Cardiac fibroblast (primary cell): Measurements from ENCODE around the gene GABRG2.

Experiments used
- DNase-seq, 2 donors: peaks; one replicate each; pipeline versions ENCODE4 v3.0.0 to v3.0.0-alpha.2; 2010; ENCODE audit warnings: low read depth in 2 of 2
- H3K4me3 ChIP-seq, 2 donors: replicated peaks in 1 of 2; 1 replicate in 1 of 2; 2 replicates in 1 of 2; pipeline ENCODE4 v1.5.1; 2011; ENCODE audit warnings: low read depth in 2 of 2, low read length in 2 of 2, mild to moderate bottlenecking in 2 of 2, moderate library complexity in 1 of 2
- TF ChIP-seq, protein P1 (sequence below): IDR thresholded peaks from one replicate; pipeline ENCODE4 v1.5.1; 2011; ENCODE audit warnings: low read depth, mild to moderate bottlenecking, low read length, inconsistent platforms

GABRG2 gene

DNA sequence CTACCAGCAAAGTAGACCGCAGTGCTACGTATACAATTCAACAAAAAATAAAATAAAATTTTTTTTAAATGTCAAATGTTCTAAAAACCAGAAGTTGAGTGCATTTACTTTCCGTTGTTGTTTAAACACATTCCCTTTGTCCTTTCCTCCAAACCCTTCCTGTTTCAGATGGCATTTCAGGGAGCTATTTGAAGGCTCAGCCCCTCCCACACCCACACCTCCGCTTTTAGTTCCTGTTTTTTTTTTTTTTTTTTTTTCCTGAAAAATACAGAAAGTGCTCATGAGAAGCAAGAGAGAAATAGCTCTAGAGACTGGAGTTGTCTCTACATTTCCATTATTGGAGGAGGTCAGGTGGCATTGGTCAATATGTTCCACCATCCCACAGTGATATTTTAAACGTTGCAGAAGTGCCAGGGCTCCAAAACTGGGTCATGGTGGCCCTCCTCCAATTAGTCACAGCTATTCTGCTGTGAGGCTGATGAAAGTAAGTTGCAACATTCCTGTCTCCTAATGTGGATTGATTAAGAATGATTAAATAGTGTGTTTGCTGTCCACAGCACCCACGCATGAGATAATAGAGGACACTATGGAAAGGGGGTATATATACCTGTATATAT, 106.9 kb downstream of the GABRG2 start:
- TF ChIP-seq, protein P1, sequence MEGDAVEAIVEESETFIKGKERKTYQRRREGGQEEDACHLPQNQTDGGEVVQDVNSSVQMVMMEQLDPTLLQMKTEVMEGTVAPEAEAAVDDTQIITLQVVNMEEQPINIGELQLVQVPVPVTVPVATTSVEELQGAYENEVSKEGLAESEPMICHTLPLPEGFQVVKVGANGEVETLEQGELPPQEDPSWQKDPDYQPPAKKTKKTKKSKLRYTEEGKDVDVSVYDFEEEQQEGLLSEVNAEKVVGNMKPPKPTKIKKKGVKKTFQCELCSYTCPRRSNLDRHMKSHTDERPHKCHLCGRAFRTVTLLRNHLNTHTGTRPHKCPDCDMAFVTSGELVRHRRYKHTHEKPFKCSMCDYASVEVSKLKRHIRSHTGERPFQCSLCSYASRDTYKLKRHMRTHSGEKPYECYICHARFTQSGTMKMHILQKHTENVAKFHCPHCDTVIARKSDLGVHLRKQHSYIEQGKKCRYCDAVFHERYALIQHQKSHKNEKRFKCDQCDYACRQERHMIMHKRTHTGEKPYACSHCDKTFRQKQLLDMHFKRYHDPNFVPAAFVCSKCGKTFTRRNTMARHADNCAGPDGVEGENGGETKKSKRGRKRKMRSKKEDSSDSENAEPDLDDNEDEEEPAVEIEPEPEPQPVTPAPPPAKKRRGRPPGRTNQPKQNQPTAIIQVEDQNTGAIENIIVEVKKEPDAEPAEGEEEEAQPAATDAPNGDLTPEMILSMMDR = no peak
- H3K4me3 ChIP-seq = no peak overlapping the region
- DNase-seq = no peak

DNA sequence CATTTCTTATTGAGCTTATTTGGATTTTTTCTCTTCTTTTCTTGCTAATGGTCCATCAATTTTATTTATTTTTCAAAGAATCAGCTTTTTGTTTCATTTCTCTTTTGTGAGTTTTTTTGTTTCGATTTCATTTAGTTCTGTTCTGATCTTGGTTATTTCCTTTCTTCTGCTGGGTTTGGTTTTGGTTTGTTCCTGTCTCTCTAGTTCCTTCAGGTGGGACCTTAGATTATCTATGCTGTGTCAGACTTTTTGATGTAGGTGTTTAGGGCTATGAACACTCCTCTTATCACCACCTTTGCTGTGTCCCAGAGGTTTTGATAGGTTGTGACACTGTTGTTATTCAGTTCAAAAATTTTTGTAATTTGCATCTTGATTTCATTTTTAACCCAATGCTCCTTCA, 119.8 kb downstream of the GABRG2 start:
- no peak for DNase-seq
- TF ChIP-seq, protein P1 = no peak
- no peak overlapping the region for H3K4me3 ChIP-seq

DNA sequence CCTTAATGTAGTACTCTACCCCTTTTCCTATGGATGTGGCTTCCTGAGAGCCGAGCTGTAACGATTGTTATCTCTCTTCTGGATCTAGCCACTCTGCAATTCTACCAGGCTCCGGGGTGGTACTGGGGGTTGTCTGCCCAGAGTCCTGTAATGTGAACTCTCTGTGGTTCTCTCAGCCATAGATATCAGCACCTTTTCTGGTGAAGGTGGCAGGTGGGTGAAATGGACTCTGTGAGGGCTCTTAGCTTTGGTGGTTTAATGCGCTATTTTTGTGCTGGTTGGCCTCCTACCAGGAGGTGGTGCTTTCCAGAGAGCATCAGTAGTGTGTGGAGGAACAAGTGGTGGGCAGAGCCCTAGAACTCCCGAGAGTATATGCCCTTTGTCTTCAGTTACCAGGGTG, 122.1 kb downstream of the GABRG2 start:
- no peak overlapping the region for H3K4me3 ChIP-seq
- TF ChIP-seq, protein P1 = no peak
- no peak for DNase-seq

DNA sequence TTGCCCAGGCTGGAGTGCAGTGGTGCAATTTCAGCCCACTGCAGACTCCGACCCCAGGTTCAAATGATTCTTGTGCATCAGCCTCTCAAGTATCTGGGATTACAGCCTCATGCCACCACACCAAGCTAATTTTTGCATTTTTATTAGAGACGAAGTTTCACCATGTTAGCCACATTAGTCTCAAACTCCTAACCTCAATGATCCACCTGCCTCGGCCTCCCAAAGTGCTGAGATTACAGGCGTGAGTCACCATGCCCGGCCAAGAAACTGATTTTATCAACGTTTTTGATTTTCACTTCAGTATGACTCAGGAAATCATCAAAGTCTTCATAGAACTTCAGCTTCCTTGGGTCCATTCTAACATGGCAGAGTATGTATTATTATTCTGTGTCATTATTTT, 125.4 kb downstream of the GABRG2 start:
- H3K4me3 ChIP-seq = no peak overlapping the region
- TF ChIP-seq, protein P1 = no peak
- no peak for DNase-seq

DNA sequence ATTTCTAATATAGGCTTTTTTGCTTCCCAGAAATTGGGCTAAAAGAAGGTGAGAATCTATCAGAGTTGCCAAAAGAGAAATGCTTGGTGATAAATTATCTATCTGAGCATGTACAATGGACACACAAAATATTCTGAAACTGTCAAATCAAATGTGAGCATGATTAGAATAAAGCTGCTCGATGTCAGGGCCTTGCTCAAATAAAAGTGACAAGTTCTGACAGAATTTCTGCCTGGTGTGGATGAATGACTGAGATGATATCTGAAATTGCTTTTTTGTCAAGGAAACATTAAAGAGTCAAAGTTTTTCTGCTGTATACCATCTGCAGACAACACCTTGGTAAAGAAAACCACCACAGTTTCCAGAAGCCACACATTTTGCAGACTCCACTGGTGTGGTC, 128.8 kb downstream of the GABRG2 start:
- DNase-seq = no peak
- TF ChIP-seq, protein P1 = no peak
- H3K4me3 ChIP-seq = no peak overlapping the region

DNA sequence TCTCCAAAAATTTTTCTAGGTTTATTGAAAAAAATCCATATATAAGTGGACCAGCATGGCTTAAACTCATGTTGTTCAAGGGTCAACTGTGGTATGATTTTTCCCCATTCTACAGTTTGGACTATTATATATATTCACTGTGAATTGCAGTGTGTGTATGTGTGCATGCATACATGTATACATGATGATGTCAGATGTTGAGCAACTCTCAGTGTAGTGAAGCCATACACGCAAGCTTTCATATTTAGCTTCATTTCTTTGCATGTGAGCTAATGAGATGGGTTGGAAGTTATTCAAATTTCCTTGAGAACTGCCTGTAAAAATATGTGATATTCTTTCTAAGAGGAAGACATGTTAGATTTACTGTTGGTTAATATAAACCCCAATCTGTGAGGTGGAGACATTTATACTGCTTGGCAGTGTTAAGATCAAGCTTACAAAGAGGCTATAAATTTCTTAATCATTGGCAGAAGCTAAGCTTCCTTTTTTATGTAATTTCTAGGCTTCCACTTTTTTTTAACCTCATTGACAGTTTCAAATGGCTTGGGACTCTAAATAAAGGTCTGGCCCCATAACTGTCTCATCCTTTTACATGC, 134.8 kb downstream of the GABRG2 start:
- H3K4me3 ChIP-seq = no peak overlapping the region
- no peak for DNase-seq
- TF ChIP-seq, protein P1 = no peak
